Activated CD8-positive, alpha-beta memory T cell treated with anti-CD3 and anti-CD28 coated beads for 24 hours (primary cell): ENCODE measurements around the gene CPHXL2.
A peak's percentile ranks its signal among the peaks of the same experiment; 100 is the strongest.

ENCODE experiments used
- DNase-seq: peaks from one replicate; pipeline ENCODE4 v3.0.0-alpha.2; 2020

CPHXL2 gene

GRCh38 chr16:75635036-75635435 lies 41.8 kb downstream of the CPHXL2 start:
- DNase-seq = no peak

- DNase-seq = peak; percentile 26
Observed at GRCh38 chr16:75632857-75633256, 44.0 kb downstream of the CPHXL2 start.

GRCh38 chr16:75630052-75630451 lies 46.8 kb downstream of the CPHXL2 start:
- DNase-seq = peak; percentile 51

GRCh38 chr16:75629132-75629531 lies 47.7 kb downstream of the CPHXL2 start:
- DNase-seq = no peak

DNA sequence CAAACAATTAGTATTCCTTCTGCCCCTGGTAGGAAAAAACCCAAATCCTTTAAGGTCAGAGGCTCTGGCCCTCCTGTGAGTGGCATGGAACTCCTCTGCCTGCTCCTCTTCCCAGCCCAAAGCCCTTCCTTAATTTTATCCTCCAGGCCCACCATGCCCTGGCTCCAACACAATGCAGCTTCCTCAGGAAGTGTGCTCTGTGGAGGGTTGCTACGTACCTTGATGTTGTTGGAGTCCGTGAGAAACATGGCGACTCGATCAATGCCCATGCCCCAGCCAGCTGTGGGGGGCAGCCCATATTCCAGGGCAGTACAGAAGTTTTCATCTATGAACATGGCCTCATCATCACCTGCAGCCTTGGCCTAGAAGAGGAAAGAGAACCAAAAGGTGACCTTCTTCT lies 48.5 kb downstream of the CPHXL2 start:
- DNase-seq = peak; percentile 38

GRCh38 chr16:75627851-75628250 lies 49.0 kb downstream of the CPHXL2 start:
- no peak for DNase-seq

GRCh38 chr16:75626806-75627205 lies 50.0 kb downstream of the CPHXL2 start:
- DNase-seq = no peak

- no peak for DNase-seq
Observed at GRCh38 chr16:75624921-75625334, 51.9 kb downstream of the CPHXL2 start.

GRCh38 chr16:75622761-75623605 lies 53.8 kb downstream of the CPHXL2 start, which contains the start of gene ADAT1:
ADAT1 (minus strand) TSS chr16:75623281; CDS start chr16:75620799, 2,482 bp downstream.
- peak; percentile 96 for DNase-seq

GRCh38 chr16:75621170-75621477 lies 55.7 kb downstream of the CPHXL2 start:
- no peak for DNase-seq

- peak; percentile 73 for DNase-seq
Observed at GRCh38 chr16:75620326-75621169, 56.3 kb downstream of the CPHXL2 start.

DNA sequence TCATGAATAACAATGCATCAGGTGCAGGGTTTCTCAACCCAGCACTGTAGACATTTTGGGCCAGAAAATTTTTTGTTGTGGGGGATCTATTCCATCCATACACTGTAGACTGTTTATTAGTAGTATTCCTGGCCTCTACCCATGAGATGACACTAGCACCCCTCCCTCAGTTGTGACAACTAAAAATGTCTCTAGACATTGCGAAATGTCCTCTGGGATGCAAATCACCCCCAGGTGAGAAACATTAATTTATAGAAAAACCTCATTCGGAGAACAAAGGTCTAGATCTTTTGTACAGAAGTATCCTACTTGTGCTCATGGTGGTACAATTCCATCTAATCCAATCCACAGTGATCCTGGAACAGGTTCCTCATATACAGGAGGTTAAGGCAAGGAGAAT lies 58.0 kb downstream of the CPHXL2 start:
- no peak for DNase-seq

- DNase-seq = no peak
Observed at GRCh38 chr16:75617121-75617520, 59.7 kb downstream of the CPHXL2 start.

- no peak for DNase-seq
Observed at GRCh38 chr16:75616521-75617010, 60.2 kb downstream of the CPHXL2 start.

GRCh38 chr16:75615619-75616018 lies 61.2 kb downstream of the CPHXL2 start:
- DNase-seq = no peak

DNA sequence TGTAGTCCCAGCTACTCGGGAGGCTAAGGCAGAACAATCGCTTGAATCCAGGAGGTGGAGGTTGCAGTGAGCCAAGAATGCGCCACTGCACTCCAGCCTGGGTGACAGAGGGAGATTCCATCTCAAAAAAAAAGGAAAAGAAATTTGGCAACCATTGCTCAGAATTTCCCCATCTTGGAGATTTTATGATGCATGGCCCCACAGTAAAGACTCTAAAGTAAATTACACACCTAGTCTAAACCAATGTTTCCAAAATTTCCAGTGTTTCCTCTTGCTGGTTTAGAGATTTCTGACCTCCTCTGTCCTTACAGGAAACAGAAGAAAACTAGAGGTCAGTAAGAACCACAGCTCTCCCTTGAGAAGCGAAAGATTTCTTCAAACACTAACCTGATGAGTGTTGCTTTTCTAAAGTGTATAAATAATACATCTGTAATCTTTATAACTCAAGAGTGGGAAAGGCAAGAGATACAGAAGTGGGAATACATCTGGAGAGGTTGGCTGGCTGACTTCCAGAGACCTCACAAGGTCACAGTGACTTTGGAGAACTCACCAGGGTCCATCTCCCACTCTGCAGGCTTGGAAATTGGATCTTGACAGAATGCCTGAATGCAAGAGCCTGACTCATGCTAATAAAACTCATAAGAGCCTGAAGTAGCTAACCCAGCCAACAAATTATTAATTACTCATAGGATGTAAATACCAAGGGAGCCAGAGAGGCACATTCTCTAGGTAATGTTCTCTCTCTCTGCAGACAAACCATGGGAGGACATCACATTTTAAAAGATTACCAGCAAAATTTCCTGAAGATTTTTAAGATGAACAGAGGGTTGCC lies 62.5 kb downstream of the CPHXL2 start:
- no peak for DNase-seq
